NCI-H1930 (cell line): ENCODE results near the gene GATA2.
A peak's percentile ranks its signal among the peaks of the same experiment; 100 is the strongest.

Source experiments
- DNase-seq, 2 experiments: peaks; one replicate each; lab custom pipeline; 2025; lab: John Stamatoyannopoulos, UW

The GATA2 gene

DNA sequence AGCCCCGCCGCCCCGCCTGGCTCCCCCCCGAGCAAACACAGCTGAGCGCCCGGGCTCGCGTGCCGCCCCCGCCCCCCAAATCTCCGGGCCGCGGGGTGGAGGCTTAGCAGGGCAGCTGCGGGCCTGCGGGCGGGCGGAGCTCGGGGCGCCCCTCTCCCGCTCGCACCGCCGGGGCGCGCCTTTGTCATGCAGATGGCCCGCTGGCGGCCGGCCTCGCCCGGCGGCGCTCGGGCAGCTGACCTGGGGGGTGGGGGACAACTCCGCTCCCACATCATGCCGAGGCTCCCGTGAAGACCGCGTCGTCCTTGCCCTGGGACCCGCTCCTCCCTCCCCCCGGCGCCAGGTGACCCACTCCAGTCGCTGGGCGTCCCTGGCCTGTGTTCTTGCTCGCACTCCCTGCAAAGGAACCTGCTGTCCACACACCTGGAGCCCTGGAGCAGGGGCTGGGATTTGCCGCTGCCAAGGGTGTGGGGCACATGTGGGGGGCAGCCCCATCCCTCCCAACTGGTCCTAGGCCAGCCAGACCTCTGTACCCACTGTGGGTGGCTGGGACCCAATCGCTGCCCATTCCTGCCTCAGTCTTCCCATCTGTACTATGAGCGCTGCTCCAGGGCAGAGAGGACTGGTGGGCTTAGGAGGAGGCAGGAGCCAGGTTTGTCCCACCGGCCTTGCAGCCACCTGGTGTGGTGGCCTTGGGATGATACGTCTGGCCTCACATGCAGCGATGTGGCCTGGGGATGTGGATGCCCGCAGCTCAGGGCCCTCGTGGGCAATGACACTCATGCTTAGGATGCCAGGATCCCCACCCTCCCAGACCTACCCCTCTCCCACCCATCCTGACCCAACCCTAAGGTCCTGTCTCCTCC lies 59.8 kb downstream of the GATA2 start:
- DNase-seq, result peak; percentile 29 to 34

DNA sequence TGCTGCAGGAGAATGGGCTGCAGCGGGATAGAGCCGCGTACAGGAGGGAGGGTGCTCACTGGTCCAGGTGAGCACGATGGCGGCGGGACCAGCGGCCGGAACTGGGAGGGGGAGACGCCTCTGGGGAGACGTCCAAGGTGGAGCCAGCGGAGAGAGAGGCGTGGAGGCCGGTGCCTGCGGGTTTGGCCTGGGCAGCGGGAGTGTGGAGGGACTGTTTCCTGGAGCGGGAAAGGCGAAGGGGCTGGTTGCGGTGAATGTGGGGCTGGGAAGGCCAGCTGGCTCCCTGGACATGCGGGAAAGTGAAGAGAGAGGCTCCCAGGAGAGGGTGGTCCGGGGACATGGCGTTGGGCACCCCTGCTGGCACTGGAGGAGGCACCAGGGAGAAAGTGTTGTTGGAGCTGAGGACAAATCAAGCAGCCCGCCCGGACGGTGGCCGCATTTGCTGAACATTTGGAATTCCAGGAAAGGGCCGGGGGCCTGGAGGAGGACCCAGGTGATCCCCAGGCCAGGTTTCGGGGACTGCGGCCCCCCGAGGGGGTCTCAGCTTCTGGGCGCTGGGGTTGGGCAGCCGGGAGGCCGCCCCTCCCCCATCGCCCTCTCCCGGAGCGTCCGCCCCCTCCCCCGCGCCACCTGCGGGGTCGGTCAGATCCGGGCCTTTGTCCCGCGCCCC lies 60.6 kb downstream of the GATA2 start:
- no peak for DNase-seq

DNA sequence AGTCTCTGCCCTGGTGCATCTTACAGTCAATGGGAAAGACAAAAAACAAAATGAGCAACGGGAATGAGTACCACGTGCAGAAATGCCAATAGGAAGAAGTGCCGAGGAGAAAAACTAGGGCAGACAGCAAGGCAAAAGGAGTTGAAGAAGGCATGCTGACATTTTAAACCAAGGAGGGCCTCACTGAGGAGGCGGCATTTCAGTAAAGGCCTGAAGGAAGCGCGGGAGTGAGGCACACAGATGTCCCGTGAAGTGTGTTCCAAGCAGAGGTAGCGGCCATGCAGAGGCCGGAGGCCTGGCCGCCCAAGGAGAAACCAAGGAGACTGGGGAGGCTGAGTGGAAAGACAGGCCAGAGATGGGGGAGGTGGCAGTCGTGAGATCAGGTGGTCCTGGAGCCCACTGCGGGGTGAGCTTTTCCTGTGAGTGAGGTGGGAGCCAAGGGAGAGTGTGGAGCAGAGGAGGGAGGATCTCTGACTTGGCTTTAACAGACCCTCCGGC lies 61.1 kb downstream of the GATA2 start:
- DNase-seq, result no peak

DNA sequence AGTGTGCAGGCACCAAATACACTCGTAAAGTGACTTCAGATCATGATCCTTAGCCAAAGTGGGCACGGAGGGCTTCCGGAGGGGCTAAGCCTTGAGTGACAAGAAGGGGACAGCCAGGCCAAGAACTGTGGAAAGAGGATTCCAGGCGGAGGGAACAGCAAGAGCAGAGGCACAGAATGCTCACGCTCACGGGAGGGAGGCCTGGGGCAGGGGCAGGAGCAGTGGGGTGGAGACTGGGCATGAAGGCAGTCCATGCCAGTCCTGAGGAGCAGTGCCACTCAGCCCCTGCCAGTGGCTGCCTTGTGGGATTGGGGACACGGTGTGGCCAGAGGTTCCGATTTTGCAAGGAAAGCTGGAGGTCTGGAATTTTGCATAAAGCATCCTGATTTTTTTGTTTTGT lies 62.3 kb downstream of the GATA2 start:
- DNase-seq, result no peak

DNA sequence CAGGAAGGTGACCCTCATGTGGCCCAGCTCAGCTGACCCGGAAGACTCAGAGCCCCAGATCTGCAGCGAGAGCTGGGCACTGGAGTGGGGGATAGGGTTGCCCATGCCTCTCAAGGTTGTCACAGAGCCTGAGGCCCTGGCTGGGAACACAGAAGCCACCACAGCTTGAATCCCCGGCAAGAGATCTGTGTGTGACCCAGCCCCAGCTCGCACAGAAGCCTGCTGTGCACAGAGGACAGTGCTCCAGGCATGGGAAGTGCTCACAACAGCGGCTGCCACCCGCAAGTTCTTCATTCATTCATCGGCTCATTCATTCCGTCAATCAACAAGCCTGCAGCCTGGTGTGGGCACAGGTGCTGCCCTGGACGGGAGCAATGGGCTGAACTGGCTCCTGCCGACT lies 62.7 kb downstream of the GATA2 start:
- DNase-seq, result no peak

DNA sequence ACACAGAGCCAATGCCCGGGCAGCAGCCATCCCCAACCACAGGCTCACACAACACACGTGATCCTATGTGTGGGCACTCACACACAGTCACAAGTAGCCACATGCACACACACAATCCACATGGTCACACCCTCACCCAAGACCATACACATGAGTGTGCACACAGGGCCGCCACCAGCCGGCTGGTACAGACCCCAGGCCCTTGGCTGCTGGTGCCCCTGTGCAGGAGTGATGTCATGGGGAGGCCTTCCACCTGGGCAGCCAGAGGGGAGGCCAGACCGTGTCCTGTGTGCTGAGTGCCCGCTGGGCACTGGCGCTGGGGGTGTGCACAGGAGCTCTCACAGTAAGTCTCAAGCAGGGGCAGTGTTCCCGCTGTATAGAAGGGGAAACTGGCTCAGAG lies 63.2 kb downstream of the GATA2 start:
- DNase-seq, result no peak
